ENCODE data around the gene HDAC9.

The HDAC9 gene

GRCh38 chr7:18771834-18772566 is 276.5 kb downstream of the HDAC9 start:
- Histone ChIP-seq H3K27ac (ENCODE audit: low read depth, low read length) (no peak overlapping the region), H4K20me1 (ENCODE audit: control insufficient read depth, insufficient read depth, low read depth, low read length) (no peaks in the 10 kb centered on the region), H3F3A (ENCODE audit: control insufficient read depth, insufficient read depth) (no peaks in the 10 kb centered on the region), H3K4me3 (ENCODE audit: low read length) (no peak overlapping the region), H3K27me3 (ENCODE audit: control insufficient read depth, low read length) (no peaks in the 10 kb centered on the region), H3K79me2 (ENCODE audit: control insufficient read depth, low read length) (no peaks in the 10 kb centered on the region), H3K9me3 (ENCODE audit: control insufficient read depth, insufficient read depth, low read length) (no peaks in the 10 kb centered on the region), H3K4me2 (ENCODE audit: low read length) (no peak overlapping the region), H3K36me3 (ENCODE audit: control insufficient read depth, low read length) (no peaks in the 10 kb centered on the region), H3K4me1 (ENCODE audit: control insufficient read depth, low read length) (no peaks in the 10 kb centered on the region), H3K9me2 (replicated peaks; ENCODE audit: control insufficient read depth, low read length) (no peaks in the 10 kb centered on the region)
- no peak for TF ChIP-seq EZH2phosphoT487 (IDR thresholded peaks at IDR 0.05; ENCODE audit: borderline replicate concordance, low read length)
- TF ChIP-seq, protein P1, sequence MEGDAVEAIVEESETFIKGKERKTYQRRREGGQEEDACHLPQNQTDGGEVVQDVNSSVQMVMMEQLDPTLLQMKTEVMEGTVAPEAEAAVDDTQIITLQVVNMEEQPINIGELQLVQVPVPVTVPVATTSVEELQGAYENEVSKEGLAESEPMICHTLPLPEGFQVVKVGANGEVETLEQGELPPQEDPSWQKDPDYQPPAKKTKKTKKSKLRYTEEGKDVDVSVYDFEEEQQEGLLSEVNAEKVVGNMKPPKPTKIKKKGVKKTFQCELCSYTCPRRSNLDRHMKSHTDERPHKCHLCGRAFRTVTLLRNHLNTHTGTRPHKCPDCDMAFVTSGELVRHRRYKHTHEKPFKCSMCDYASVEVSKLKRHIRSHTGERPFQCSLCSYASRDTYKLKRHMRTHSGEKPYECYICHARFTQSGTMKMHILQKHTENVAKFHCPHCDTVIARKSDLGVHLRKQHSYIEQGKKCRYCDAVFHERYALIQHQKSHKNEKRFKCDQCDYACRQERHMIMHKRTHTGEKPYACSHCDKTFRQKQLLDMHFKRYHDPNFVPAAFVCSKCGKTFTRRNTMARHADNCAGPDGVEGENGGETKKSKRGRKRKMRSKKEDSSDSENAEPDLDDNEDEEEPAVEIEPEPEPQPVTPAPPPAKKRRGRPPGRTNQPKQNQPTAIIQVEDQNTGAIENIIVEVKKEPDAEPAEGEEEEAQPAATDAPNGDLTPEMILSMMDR (IDR thresholded peaks at IDR 0.05; ENCODE audit: low read depth, low read length, poor library complexity, severe bottlenecking) = no peak

- H3F3A ChIP-seq (ENCODE audit: control insufficient read depth, insufficient read depth) = no peaks in the 10 kb centered on the region
Measured at GRCh38 chr7:18772567-18772965, 277.0 kb downstream of the HDAC9 start.

GRCh38 chr7:18777314-18777713 is 281.8 kb downstream of the HDAC9 start:
- Histone ChIP-seq H3K4me2 (ENCODE audit: low read length) (no peak overlapping the region), H3K27ac (ENCODE audit: low read depth, low read length) (no peak overlapping the region), H3K9me2 (replicated peaks; ENCODE audit: control insufficient read depth, low read length) (no peaks in the 10 kb centered on the region), H3K9me3 (ENCODE audit: control insufficient read depth, insufficient read depth, low read length) (no peaks in the 10 kb centered on the region), H3F3A (ENCODE audit: control insufficient read depth, insufficient read depth) (no peaks in the 10 kb centered on the region), H3K36me3 (ENCODE audit: control insufficient read depth, low read length) (no peaks in the 10 kb centered on the region), H3K79me2 (ENCODE audit: control insufficient read depth, low read length) (no peaks in the 10 kb centered on the region), H4K20me1 (ENCODE audit: control insufficient read depth, insufficient read depth, low read depth, low read length) (0 out of 2 replicates have a peak, but pooled peaks cover 2% of the 10 kb centered on the region), H3K27me3 (ENCODE audit: control insufficient read depth, low read length) (no peaks in the 10 kb centered on the region), H3K4me3 (ENCODE audit: low read length) (no peak overlapping the region), H3K4me1 (ENCODE audit: control insufficient read depth, low read length) (no peaks in the 10 kb centered on the region)
- no peak for TF ChIP-seq EZH2phosphoT487 (IDR thresholded peaks at IDR 0.05; ENCODE audit: borderline replicate concordance, low read length)
- TF ChIP-seq, protein P1 (IDR thresholded peaks at IDR 0.05; ENCODE audit: low read depth, low read length, poor library complexity, severe bottlenecking) = no peak

More at GRCh38 chr7:18772567-18772965, 277.0 kb downstream of the HDAC9 start:
- no peak for TF ChIP-seq EZH2phosphoT487 (IDR thresholded peaks at IDR 0.05; ENCODE audit: borderline replicate concordance, low read length)
- TF ChIP-seq, protein P1 (IDR thresholded peaks at IDR 0.05; ENCODE audit: low read depth, low read length, poor library complexity, severe bottlenecking) = no peak
- no peaks in the 10 kb centered on the region for H3K36me3 ChIP-seq (ENCODE audit: control insufficient read depth, low read length)
- H3K27me3 ChIP-seq (ENCODE audit: control insufficient read depth, low read length) = no peaks in the 10 kb centered on the region
- H3K4me1 ChIP-seq (ENCODE audit: control insufficient read depth, low read length) = no peaks in the 10 kb centered on the region
- no peaks in the 10 kb centered on the region for H3K9me3 ChIP-seq (ENCODE audit: control insufficient read depth, insufficient read depth, low read length)
- H4K20me1 ChIP-seq (ENCODE audit: control insufficient read depth, insufficient read depth, low read depth, low read length) = no peaks in the 10 kb centered on the region
- H3K79me2 ChIP-seq (ENCODE audit: control insufficient read depth, low read length) = no peaks in the 10 kb centered on the region
- no peak overlapping the region for H3K27ac ChIP-seq (ENCODE audit: low read depth, low read length)
- no peak overlapping the region for H3K4me3 ChIP-seq (ENCODE audit: low read length)
- no peak overlapping the region for H3K4me2 ChIP-seq (ENCODE audit: low read length)
- no peaks in the 10 kb centered on the region for H3K9me2 ChIP-seq (replicated peaks; ENCODE audit: control insufficient read depth, low read length)

Data from DOHH2 (cell line).